Stimulated activated CD4-positive, alpha-beta T cell treated with anti-CD3 and anti-CD28 coated beads, Interleukin-4, amount 100 ng/mL, for 1 hour (primary cell): ENCODE results near the gene COMT.
"Not testable (repeated sequence)": the region's sequence is repeated elsewhere in the genome, so short reads cannot be mapped to it uniquely, and the experiment has no call there.

ENCODE experiments used
- DNase-seq: peaks from one replicate; pipeline ENCODE4 v3.0.0-alpha.2; 2020

The COMT gene

GRCh38 chr22:19930551-19931486 lies 10.8 kb upstream of the COMT start:
- no peak for DNase-seq

DNA sequence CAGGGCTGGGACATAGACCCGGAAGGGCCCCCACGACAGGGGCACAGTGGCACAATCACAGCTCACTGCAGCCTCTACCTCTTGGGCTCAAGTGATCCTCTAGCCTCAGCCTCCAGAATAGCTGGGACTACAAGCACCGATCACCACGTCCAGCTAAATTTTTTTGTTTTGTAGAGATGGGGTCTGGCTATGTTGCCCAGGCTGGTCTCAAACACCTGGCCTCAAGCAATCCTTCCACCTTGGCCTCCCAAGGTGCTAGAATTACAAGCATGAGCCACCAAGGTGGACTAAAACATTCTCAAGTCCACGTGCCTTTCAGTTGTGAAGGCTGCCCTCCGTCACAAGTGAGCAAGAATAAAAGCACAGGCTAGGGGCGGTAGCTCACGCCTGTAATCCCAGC lies 10.1 kb upstream of the COMT start:
- no peak for DNase-seq

- no peak for DNase-seq
Measured at GRCh38 chr22:19932367-19933206, 9.0 kb upstream of the COMT start.

DNA sequence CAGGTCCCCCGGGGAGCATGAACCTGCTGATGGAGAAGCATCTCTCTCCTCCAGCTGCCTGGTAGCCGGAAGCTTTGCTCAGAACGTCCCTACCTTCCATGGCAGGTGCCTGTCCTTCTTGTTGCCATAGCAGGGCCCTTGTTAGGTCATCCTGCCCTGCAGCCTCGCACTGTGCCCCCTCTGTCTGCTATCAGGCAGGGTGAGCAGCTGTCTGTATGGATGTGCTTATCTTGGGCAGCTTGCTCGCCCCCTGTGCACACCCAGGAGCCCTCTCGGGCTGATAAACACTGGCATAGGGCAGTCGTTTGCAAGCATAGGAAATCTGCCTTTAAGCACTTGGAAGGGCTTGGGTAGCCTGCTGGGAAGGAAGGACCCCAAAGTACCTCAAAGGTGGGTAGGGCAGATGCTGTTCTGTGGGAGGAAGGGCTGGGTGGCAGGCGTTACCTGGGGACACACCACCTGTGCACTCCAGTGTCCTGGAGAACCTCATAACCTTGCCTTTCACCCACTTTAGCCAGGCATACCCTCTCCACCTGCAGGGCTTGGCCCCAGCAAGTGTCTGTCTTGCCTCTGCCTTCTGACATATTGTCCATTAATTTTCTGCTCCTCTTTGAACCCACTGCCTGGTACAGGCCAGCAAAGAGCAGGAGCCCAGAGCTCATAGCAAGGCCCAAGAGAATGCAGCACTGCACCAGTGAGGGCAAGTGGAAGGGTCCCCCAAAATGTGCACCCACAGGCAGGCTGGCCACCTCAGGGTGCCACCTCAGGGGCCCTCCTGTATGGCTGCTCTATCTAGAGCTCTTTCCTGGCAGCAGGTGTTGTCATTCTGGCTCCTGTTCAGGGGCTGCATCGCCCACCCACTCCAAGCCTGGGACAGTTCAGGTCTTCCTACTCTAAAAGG lies 8.0 kb upstream of the COMT start:
- DNase-seq, result no peak

DNA sequence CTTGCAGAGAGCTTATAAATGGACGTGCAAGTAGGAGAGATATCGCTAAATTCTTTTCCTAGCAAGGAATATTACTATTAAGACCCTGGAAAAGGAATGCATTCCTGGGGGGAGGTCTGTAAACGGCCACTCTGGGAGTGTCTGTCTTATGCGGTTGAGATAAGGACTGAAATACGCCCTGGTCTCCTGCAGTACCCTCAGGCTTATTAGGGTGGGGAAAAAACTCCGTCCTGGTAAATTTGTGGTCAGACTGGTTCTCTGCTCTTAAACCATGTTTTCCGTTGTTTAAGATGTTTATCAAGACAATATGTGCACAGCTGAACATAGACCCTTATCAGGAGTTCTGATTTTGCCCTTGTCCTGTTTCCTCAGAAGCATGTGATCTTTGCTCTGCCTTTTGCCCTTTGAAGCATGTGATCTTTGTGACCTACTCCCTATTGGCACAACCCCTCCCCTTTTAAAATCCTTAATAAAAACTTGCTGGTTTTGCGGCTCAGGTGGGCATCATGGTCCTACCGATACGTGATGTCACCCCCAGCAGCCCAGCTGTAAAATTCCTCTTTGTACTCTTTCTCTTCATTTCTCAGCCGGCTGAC lies 6.4 kb upstream of the COMT start:
- DNase-seq, result not testable (repeated sequence)

DNA sequence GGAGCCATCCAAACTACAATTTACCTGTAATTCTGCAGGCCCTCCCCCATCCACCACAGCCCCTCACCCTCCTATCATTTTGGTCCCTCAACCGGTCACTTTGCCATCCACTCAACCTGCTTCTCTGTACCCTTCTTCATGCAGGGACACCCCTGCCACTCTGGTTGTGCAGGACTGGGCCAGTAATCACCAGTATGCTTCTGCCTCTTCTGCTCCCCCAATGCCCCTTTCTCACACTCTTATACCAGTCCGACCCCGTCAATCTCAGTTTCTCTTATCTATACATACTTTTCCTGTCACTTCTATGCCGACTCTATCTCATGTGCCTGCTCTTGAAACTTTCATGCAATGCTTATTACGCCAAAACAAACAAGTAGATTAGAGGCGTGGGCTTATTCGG lies 5.1 kb upstream of the COMT start:
- no peak for DNase-seq

- DNase-seq, result no peak
Measured at GRCh38 chr22:19937616-19938473, 3.7 kb upstream of the COMT start.

DNA sequence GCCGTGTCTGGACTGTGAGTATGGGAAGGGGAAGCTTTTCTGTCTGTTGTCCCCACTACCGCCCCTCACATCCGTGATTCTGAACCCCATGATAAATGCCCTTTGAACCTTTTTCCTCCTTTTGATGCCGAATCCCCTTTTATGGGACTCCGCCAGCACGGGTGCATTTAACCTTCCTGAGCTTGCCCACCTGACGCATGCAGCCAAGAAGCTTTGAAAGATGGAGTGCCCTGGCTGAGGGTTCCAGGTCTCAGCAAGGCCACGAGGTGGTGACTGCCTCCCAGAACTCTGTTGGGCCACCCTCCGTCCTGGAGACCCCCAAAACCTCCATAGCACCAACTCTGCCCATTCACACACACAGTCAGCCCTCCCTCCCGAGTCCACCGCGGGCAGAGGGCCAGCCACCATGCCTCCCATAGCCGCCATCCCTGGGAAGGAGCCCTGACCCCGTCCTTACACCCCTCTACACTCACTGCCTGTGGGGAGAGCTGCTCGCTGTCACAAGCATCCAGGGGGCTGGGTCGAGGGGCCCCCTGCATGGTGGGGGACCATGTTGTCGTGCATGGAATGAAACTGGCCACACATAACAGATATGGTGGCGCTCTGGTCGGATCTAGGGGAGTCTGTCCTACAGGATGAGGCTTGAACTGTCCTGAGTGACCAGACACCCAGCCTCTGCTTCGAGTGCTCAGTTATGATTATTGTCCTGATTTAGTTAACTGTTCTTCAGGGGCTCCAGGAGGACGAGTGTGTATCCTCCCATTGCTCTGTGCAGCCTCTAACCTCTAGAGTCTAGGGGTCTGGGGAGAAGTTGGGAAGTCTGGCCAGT lies 822 bp upstream of the COMT start:
- no peak for DNase-seq

GRCh38 chr22:19942157-19943081 lies 847 bp downstream of the COMT start:
- DNase-seq, result no peak

DNA sequence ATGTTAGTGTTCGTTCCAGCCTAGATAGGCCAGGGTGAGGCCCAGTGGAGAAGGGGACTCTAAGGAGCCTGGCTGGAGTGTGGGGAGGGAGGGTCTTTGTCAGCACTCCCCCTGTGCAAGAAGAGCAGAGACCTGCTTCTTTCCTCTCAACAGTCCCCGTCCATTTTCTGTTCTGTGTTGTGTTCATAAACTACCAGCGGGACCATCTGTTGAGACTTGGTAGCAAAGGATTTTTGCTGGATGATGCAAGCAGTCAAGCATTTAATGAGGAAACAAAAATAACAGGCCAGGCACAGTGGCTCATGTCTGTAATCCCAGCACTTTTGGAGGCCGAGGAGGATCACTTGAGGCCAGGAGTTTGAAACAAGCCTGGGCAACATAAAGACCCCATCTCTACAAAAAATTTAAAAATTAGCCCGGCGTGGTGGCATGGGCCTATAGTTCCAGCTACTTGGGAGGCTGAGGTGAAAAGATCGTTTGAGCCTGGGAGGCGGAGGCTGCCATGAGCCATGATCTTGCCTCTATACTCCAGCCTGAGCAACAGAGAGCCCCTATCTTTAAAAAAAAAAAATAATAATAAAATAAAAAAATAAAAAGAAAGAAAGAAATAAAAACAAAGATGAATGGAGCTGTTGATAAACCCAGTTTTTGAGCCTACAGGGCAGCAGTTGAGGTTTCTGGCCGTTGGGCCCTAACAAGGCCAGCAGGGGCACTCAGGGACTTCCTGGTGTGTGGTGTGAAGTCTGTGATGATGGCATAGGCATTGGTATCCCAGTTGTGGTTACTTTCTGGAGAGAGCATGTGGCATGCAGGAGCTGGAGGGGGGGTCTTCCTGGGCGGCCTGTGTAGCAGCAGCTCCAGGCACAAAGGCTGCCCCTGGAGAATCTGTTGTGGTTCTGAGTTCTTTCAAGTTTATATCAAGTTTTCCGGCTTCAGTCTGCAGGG lies 1.8 kb downstream of the COMT start:
- DNase-seq, result no peak

GRCh38 chr22:19948057-19948760 lies 6.6 kb downstream of the COMT start:
- no peak for DNase-seq

DNA sequence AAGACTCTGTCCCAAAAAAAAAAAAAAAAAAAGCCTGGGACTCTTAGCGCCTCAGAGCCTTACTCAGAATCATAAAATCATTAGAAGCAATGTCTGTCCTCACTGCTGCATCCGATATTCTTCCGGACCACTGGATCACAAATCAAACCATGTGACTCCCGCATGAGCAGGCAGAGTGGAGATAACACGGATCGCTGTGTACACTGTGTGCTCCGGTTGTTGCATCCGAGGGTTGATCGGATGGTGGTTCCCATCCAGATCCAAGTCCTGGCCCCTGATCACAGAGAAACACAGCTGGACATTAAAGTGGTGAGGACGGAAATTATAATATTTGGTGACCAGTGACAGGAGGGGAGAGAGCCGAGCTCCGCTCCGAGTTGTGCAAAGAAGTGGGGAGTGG lies 9.8 kb downstream of the COMT start:
- DNase-seq, result no peak

GRCh38 chr22:19955241-19956128 lies 13.9 kb downstream of the COMT start:
- no peak for DNase-seq

GRCh38 chr22:19957445-19957844 lies 15.9 kb downstream of the COMT start:
- DNase-seq, result no peak

DNA sequence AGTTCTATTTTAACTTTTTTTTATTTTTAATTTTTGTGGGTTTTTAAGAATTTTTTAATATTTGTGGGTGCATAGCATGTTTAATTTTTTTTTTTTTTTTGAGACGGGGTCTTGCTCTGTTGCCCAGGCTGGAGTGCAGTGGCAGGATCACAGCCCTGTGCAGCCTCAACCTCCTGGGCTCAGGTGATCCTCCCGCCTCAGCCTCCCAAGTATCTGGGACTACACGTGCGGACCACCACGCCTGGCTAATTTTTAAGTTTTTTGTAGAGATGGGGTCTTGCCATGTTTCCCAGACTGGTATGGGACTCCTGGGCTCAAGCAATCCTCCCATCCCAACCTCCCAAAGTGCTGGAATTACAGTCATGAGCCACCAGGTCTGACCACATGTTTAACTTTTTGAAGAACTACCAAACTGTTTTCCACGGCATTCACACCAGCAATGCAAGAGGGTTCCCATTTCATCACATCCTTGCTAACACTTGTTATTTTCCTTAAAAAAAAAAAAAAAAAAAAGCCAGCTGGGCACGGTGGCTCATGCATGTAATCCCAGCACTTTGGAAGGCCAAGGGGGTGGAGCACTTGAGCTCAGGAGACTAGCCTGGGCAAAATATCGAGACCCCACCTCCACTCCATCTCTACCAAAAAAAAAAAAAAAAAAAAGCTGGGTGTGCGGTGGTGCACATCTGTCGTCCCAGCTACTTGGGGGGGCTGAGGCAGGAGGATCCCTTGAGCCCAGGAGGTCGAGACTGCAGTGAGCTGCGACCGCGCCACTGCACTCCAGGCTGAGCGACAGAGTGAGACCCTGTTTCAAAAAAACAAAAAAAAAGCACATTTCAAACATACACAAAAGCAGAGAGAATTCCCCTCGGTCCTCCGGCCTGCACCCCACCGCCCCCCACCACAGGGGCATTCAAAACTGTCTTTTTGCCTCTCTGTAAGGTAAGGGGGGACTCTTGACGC lies 16.8 kb downstream of the COMT start:
- no peak for DNase-seq
